ENCODE data around the gene COPA. TPM values are rescaled to one million over a fixed set of nuclear protein-coding genes. Genes with fewer than 3 reads are reported as not detected.

COPA gene
- total and polyA plus RNA-seq, 8 donors = 149 to 182 (median 174) TPM

- no peak overlapping the region for H3K27ac ChIP-seq
Measured at GRCh38 chr1:160362168-160362957, 19.3 kb upstream of the COPA start.

GRCh38 chr1:160361814-160362167, 18.7 kb upstream of the COPA start:
- no peak overlapping the region for H3K4me3 ChIP-seq
- no peaks in the 10 kb centered on the region for H3K27me3 ChIP-seq
- DNase-seq = no peak
- peaks cover 0 to 40% of the 10 kb centered on the region in 2 donors for H3K36me3 ChIP-seq
- no peaks in the 10 kb centered on the region for H3K4me1 ChIP-seq
- ATAC-seq = no peak
- no peaks in the 10 kb centered on the region for H3K9me3 ChIP-seq
- H3K27ac ChIP-seq = no peak overlapping the region
- intact Hi-C loops (cut with DNase I) = no loop called here
- TF ChIP-seq CTCF (IDR thresholded peaks at IDR 0.05) = no peak

More at GRCh38 chr1:160362168-160362957, 19.3 kb upstream of the COPA start:
- no peak for TF ChIP-seq CTCF (IDR thresholded peaks at IDR 0.05)
- no peak for DNase-seq
- no peak for ATAC-seq
- Histone ChIP-seq H3K36me3 (peaks cover 0 to 34% of the 10 kb centered on the region in 2 donors), H3K4me1 (no peaks in the 10 kb centered on the region), H3K4me3 (no peak overlapping the region), H3K9me3 (no peaks in the 10 kb centered on the region), H3K27me3 (no peaks in the 10 kb centered on the region)
- intact Hi-C loops (cut with DNase I) = no loop called here

- H3K36me3 ChIP-seq = peaks cover 0 to 46% of the 10 kb centered on the region in 2 donors
- no peak for ATAC-seq
- intact Hi-C loops (cut with DNase I) = no loop called here
Measured at GRCh38 chr1:160361199-160361598, 18.1 kb upstream of the COPA start.

GRCh38 chr1:160360227-160360695, 17.2 kb upstream of the COPA start:
- Histone ChIP-seq H3K27me3 (no peaks in the 10 kb centered on the region), H3K36me3 (peaks cover 0 to 55% of the 10 kb centered on the region in 2 donors), H3K4me1 (no peaks in the 10 kb centered on the region), H3K9me3 (no peaks in the 10 kb centered on the region), H3K27ac (no peak overlapping the region), H3K4me3 (no peak overlapping the region)
- intact Hi-C loops (cut with DNase I) = no loop called here
- DNase-seq (no peak), ATAC-seq (no peak)
- no peak for TF ChIP-seq CTCF (IDR thresholded peaks at IDR 0.05)

More at GRCh38 chr1:160361199-160361598, 18.1 kb upstream of the COPA start:
- Histone ChIP-seq H3K27me3 (no peaks in the 10 kb centered on the region), H3K4me3 (no peak overlapping the region), H3K9me3 (no peaks in the 10 kb centered on the region), H3K4me1 (no peaks in the 10 kb centered on the region), H3K27ac (no peak overlapping the region)
- no peak for TF ChIP-seq CTCF (IDR thresholded peaks at IDR 0.05)
- no peak for DNase-seq

GRCh38 chr1:160359559-160360226, 16.6 kb upstream of the COPA start:
- no peak for TF ChIP-seq CTCF (IDR thresholded peaks at IDR 0.05)
- no peak overlapping the region for H3K27ac ChIP-seq
- intact Hi-C loops (cut with DNase I) = no loop called here
- no peaks in the 10 kb centered on the region for H3K9me3 ChIP-seq
- H3K27me3 ChIP-seq = no peaks in the 10 kb centered on the region
- ATAC-seq = no peak
- H3K36me3 ChIP-seq = peaks cover 0 to 61% of the 10 kb centered on the region in 2 donors
- no peak for DNase-seq
- H3K4me3 ChIP-seq = no peak overlapping the region
- no peaks in the 10 kb centered on the region for H3K4me1 ChIP-seq
